Neural cell (in vitro differentiated cells): ENCODE data around the gene ARFGEF3. TPM values are rescaled to one million over a fixed set of nuclear protein-coding genes. Genes with fewer than 3 reads are reported as not detected.
"Not testable (repeated sequence)": the region's sequence is repeated elsewhere in the genome, so short reads cannot be mapped to it uniquely, and the experiment has no call there.

Experiments used
- H2AFZ ChIP-seq: fragments of 200-600, 300-800 bp; sonication (generic), shearing (Covaris generic); 2 replicates; pipeline ENCODE4 v1.6.0; 2014; ENCODE audit warnings: low read depth, mild to moderate bottlenecking, antibody characterized with exemption, low read length, moderate library complexity
- H3F3A ChIP-seq: fragments of 200-600 bp; shearing (Covaris generic); 2 replicates; pipeline ENCODE4 v1.6.1; 2016; ENCODE audit warnings: mild to moderate bottlenecking, moderate library complexity, mixed read lengths, antibody characterized with exemption, low read length; ENCODE audit not compliant: insufficient read depth, poor library complexity, severe bottlenecking
- H3K27ac ChIP-seq: fragments of 200-600, 300-800 bp; sonication (generic), shearing (Covaris generic); 2 replicates; pipeline ENCODE4 v1.5.1; 2014; ENCODE audit warnings: mild to moderate bottlenecking, low read length, moderate library complexity
- H3K27me3 ChIP-seq: fragments of 300-800, 200-600 bp; sonication (generic), shearing (Covaris generic); 2 replicates; pipeline ENCODE4 v1.6.0; 2014; ENCODE audit warnings: mild to moderate bottlenecking, low read depth, low read length, moderate library complexity; ENCODE audit not compliant: insufficient read depth
- H3K36me3 ChIP-seq: fragments of 300-800, 200-600 bp; sonication (generic), shearing (Covaris generic); 2 replicates; pipeline ENCODE4 v1.5.1; 2014; ENCODE audit warnings: mild to moderate bottlenecking, antibody characterized with exemption, low read length, moderate library complexity; ENCODE audit not compliant: insufficient read depth
- H3K4me2 ChIP-seq: fragments of 300-800, 200-600 bp; sonication (generic), shearing (Covaris generic); 2 replicates; pipeline ENCODE4 v1.6.0; 2014; ENCODE audit warnings: mild to moderate bottlenecking, low read length
- H3K4me3 ChIP-seq: fragments of 300-800, 200-600 bp; sonication (generic), shearing (Covaris generic); 2 replicates; pipeline ENCODE4 v1.5.1; 2014; ENCODE audit warnings: mild to moderate bottlenecking, low read length, moderate library complexity
- H3K79me2 ChIP-seq: fragments of 200-600 bp; shearing (Covaris generic); replicated peaks from 2 replicates; pipeline ENCODE4 v1.6.0; 2014; ENCODE audit warnings: mild to moderate bottlenecking, low read length, moderate library complexity; ENCODE audit not compliant: insufficient read depth
- H3K9ac ChIP-seq: fragments of 300-800, 200-600 bp; sonication (generic), shearing (Covaris generic); 2 replicates; pipeline ENCODE4 v1.6.1; 2016; ENCODE audit warnings: mild to moderate bottlenecking, low read length, mixed read lengths
- H3K9me2 ChIP-seq: fragments of 200-600 bp; shearing (Covaris generic); 2 replicates; pipeline ENCODE4 v1.6.1; 2016; ENCODE audit warnings: mild to moderate bottlenecking, low read length, mixed read lengths; ENCODE audit not compliant: insufficient read depth
- H3K9me3 ChIP-seq: fragments of 200-600, 300-800 bp; sonication (generic), shearing (Covaris generic); 2 replicates; pipeline ENCODE4 v1.6.1; 2016; ENCODE audit warnings: mild to moderate bottlenecking, mixed run types, low read length, moderate library complexity, mixed read lengths
- H4K20me1 ChIP-seq: fragments of 200-600 bp; shearing (Covaris generic); 2 replicates; pipeline ENCODE4 v1.6.1; 2016; ENCODE audit warnings: mild to moderate bottlenecking, mixed run types; ENCODE audit not compliant: insufficient read depth
- CTCF ChIP-seq: fragments of 450-650 bp; IDR thresholded peaks from 2 replicates; pipeline ENCODE4 v1.5.1; 2014; ENCODE audit warnings: antibody characterized with exemption, mild to moderate bottlenecking, moderate library complexity; ENCODE audit not compliant: poor library complexity, severe bottlenecking
- EP300 ChIP-seq: fragments of 450-650 bp; conservative IDR thresholded peaks from 2 replicates; pipeline ENCODE4 v1.6.1; 2014; ENCODE audit warnings: antibody characterized with exemption, mild to moderate bottlenecking, moderate library complexity; ENCODE audit not compliant: poor library complexity, severe bottlenecking
- EZH2 ChIP-seq: fragments of 200-600, 300-800 bp; shearing (Covaris generic), sonication (generic); IDR thresholded peaks from 2 replicates; pipeline ENCODE4 v1.6.1; 2014; ENCODE audit warnings: antibody characterized with exemption, low read length, borderline replicate concordance, mild to moderate bottlenecking; ENCODE audit not compliant: insufficient read depth, poor library complexity, severe bottlenecking
- MXI1 ChIP-seq: fragments of 450-650 bp; conservative IDR thresholded peaks from 2 replicates; pipeline ENCODE4 v1.6.1; 2014; ENCODE audit warnings: antibody characterized with exemption, mild to moderate bottlenecking; ENCODE audit not compliant: poor library complexity, severe bottlenecking
- POLR2AphosphoS5 ChIP-seq: IDR thresholded peaks from 2 replicates; pipeline ENCODE4 v1.6.1; 2012
- RAD21 ChIP-seq: fragments of 450-650 bp; conservative IDR thresholded peaks from 2 replicates; pipeline ENCODE4 v1.6.1; 2014; ENCODE audit warnings: antibody characterized with exemption, mild to moderate bottlenecking, moderate library complexity
- REST ChIP-seq: IDR thresholded peaks from 2 replicates; pipeline ENCODE4 v1.6.1; 2012; ENCODE audit warnings: borderline replicate concordance
- SMC3 ChIP-seq: fragments of 450-650 bp; conservative IDR thresholded peaks from 2 replicates; pipeline ENCODE4 v1.6.1; 2014; ENCODE audit warnings: antibody characterized with exemption, mild to moderate bottlenecking, moderate library complexity; ENCODE audit not compliant: poor library complexity
- TAF1 ChIP-seq: IDR thresholded peaks from 2 replicates; pipeline ENCODE4 v1.6.1; 2012; ENCODE audit warnings: low read depth
- polyA plus RNA-seq: library from polyadenylated mRNA; depleted of rRNA; stranded (reverse); fragments of >200 nt; gene quantifications from 2 replicates; pipeline ENCODE4 v1.2.3, GENCODE V29; 2014

The ARFGEF3 gene
- polyA plus RNA-seq, 1 donor from 2014 or later: 4.6 TPM

GRCh38 chr6:138211601-138212000 is 49.9 kb downstream of the ARFGEF3 start:
- no peaks in the 10 kb centered on the region for H3K79me2 ChIP-seq
- H4K20me1 ChIP-seq: no peaks in the 10 kb centered on the region
- no peaks in the 10 kb centered on the region for H3K9me2 ChIP-seq
- H3F3A ChIP-seq: no peaks in the 10 kb centered on the region
- H3K27me3 ChIP-seq: no peaks in the 10 kb centered on the region
- H3K4me2 ChIP-seq: no peak overlapping the region
- no peak overlapping the region for H3K4me3 ChIP-seq
- H3K9ac ChIP-seq: no peak overlapping the region
- H2AFZ ChIP-seq: no peak overlapping the region
- H3K27ac ChIP-seq: no peak overlapping the region
- no peaks in the 10 kb centered on the region for H3K9me3 ChIP-seq
- H3K36me3 ChIP-seq: no peaks in the 10 kb centered on the region
- TF ChIP-seq MXI1 (no peak), CTCF (no peak), POLR2AphosphoS5 (no peak), EP300 (no peak)

GRCh38 chr6:138212530-138212929 is 50.8 kb downstream of the ARFGEF3 start:
- not testable (repeated sequence) for H3K27ac ChIP-seq

GRCh38 chr6:138215093-138215782 is 53.5 kb downstream of the ARFGEF3 start:
- no peaks in the 10 kb centered on the region for H3K27me3 ChIP-seq
- no peaks in the 10 kb centered on the region for H3F3A ChIP-seq
- no peaks in the 10 kb centered on the region for H3K9me3 ChIP-seq
- no peak overlapping the region for H3K9ac ChIP-seq
- no peak overlapping the region for H3K4me2 ChIP-seq
- H3K79me2 ChIP-seq: no peaks in the 10 kb centered on the region
- no peak for TF ChIP-seq POLR2AphosphoS5
- H3K36me3 ChIP-seq: no peaks in the 10 kb centered on the region
- no peak overlapping the region for H2AFZ ChIP-seq
- no peak overlapping the region for H3K27ac ChIP-seq
- no peaks in the 10 kb centered on the region for H4K20me1 ChIP-seq
- H3K4me3 ChIP-seq: no peak overlapping the region
- no peaks in the 10 kb centered on the region for H3K9me2 ChIP-seq

More at GRCh38 chr6:138212530-138212929, 50.8 kb downstream of the ARFGEF3 start:
- not testable (repeated sequence) for H3K4me2 ChIP-seq, H3K27me3 ChIP-seq, H3K79me2 ChIP-seq, H3F3A ChIP-seq, H3K9ac ChIP-seq, H3K4me3 ChIP-seq, H3K9me3 ChIP-seq, H3K36me3 ChIP-seq, H2AFZ ChIP-seq, H3K9me2 ChIP-seq, H4K20me1 ChIP-seq

DNA sequence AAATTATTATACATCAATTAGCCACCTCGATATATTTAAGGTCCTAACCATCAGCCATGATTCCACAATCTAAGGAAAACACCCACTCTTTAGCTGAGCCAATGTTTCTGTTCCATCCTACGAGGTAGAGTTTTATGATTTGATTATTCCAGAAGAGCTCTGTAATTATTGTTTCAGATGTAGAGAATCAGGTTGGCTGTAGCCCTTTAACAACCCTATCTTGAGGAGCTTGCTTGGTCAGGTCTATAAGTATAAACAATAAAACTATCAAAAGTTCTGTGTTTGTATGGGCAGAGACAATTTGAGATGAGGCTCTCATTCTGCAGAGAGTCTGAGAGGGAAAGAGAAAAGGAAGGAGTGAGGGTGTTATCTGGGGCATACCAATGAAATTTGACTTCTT is 56.7 kb downstream of the ARFGEF3 start, which contains the start of gene PBOV1:
Gene PBOV1 (minus strand): TSS at position 43 of the 400 bp plus-strand sequence. CDS start 96 bp downstream, outside the sequence.
- H3F3A ChIP-seq: no peaks in the 10 kb centered on the region
- H4K20me1 ChIP-seq: no peaks in the 10 kb centered on the region
- H3K4me3 ChIP-seq: no peak within 1 kb of the TSS
- H3K27me3 ChIP-seq: no peaks in the 10 kb centered on the region
- H3K9me3 ChIP-seq: no peaks in the 10 kb centered on the region
- H3K36me3 ChIP-seq: no peaks in the 10 kb centered on the region
- H2AFZ ChIP-seq: no peak within 1 kb of the TSS
- H3K9me2 ChIP-seq: no peaks in the 10 kb centered on the region
- no peak for TF ChIP-seq MXI1
- TF ChIP-seq EZH2: no peak
- TF ChIP-seq RAD21: no peak
- TF ChIP-seq SMC3: no peak
- no peak for TF ChIP-seq CTCF
- no peak for TF ChIP-seq TAF1
- no peak for TF ChIP-seq REST
- TF ChIP-seq EP300: no peak
- TF ChIP-seq POLR2AphosphoS5: no peak
- no peak within 1 kb of the TSS for H3K4me2 ChIP-seq
- H3K27ac ChIP-seq: no peak within 1 kb of the TSS
- H3K79me2 ChIP-seq: no peaks in the 10 kb centered on the region
- no peak within 1 kb of the TSS for H3K9ac ChIP-seq
